ENCODE results near the gene NOP14. TPM values are rescaled to one million over a fixed set of nuclear protein-coding genes. Genes with fewer than 3 reads are reported as not detected.

Gene NOP14
- total RNA-seq, 2 experiments from 2014 or later, result 21.8 TPM

DNA sequence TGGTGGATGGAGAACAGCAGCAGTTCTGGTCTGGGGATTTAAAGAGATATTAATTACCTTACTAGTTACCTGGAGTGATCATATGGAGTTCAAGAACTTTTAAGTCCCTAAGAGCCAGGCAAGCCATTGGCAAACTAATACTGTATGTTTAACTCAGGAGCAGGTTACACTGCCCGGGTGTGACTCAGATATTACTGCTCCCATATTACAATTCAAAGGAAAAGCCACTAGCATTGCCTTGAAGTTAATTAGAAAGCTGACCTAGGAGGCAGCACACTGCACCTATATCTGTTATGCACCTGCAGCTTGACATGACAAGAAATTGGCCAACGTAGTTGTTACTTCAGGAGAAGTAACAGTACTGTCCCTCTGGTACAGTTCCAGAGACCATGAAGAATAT lies 47.4 kb upstream of the NOP14 start:
- intact Hi-C loops (cut with DNase I, micrococcal nuclease), result no loop called here
- H3K9me3 Mint-ChIP-seq, result no peaks in the 10 kb centered on the region
- Histone ChIP-seq H3K4me1 (ENCODE audit: insufficient read depth, low read length) (no peaks in the 10 kb centered on the region), H3K27me3 (ENCODE audit: control insufficient read depth in 1 of 2, insufficient read depth in 2 of 2, low read length in 2 of 2) (no peaks in the 10 kb centered on the region), H3K9me3 (ENCODE audit: control insufficient read depth in 1 of 2, insufficient read depth in 1 of 2, low read length in 2 of 2) (no peaks in the 10 kb centered on the region), H3K36me3 (ENCODE audit: insufficient read depth, low read length) (no peaks in the 10 kb centered on the region), H3K27ac (ENCODE audit: low read depth in 1 of 2, low read length in 2 of 2) (no peak overlapping the region), H3K4me3 (ENCODE audit: low read length) (no peak overlapping the region)
- H3K36me3 Mint-ChIP-seq (ENCODE audit: low read depth), result no peaks in the 10 kb centered on the region
- no peak for ATAC-seq (ENCODE audit: poor library complexity)
- H3K4me3 Mint-ChIP-seq, result no peak overlapping the region
- H3K4me1 Mint-ChIP-seq (ENCODE audit: low read depth), result no peaks in the 10 kb centered on the region
- H3K27ac Mint-ChIP-seq, result no peak overlapping the region
- peaks cover 4% of the 10 kb centered on the region for H3K27me3 Mint-ChIP-seq
- no peak for DNase-seq
- ChIA-PET POLR2A (no interaction called here), CTCF (no interaction called here)
- TF ChIP-seq, protein P1, sequence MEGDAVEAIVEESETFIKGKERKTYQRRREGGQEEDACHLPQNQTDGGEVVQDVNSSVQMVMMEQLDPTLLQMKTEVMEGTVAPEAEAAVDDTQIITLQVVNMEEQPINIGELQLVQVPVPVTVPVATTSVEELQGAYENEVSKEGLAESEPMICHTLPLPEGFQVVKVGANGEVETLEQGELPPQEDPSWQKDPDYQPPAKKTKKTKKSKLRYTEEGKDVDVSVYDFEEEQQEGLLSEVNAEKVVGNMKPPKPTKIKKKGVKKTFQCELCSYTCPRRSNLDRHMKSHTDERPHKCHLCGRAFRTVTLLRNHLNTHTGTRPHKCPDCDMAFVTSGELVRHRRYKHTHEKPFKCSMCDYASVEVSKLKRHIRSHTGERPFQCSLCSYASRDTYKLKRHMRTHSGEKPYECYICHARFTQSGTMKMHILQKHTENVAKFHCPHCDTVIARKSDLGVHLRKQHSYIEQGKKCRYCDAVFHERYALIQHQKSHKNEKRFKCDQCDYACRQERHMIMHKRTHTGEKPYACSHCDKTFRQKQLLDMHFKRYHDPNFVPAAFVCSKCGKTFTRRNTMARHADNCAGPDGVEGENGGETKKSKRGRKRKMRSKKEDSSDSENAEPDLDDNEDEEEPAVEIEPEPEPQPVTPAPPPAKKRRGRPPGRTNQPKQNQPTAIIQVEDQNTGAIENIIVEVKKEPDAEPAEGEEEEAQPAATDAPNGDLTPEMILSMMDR (IDR thresholded peaks at IDR 0.05), result no peak

DNA sequence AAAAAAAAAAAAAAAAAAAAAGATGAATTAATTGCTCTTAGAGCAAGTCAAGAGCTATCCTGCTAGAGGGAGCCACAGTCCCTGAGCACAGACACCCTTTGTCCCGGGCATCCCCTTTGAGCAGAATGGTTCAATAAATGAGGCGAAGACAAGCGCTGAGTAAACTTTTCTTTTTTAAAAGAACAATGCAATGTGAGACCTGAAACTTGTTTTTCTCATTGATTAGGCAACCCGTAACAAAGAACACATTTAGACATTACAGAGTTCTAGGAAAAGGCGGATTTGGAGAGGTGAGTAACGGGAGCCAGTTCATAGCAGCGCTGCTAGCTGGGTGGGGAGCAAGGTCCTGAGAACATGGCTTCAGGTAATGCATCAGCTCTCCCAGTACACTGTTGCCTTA lies 46.2 kb upstream of the NOP14 start:
- Histone ChIP-seq H3K4me3 (ENCODE audit: low read length) (no peak overlapping the region), H3K4me1 (ENCODE audit: insufficient read depth, low read length) (no peaks in the 10 kb centered on the region), H3K27me3 (ENCODE audit: control insufficient read depth in 1 of 2, insufficient read depth in 2 of 2, low read length in 2 of 2) (no peaks in the 10 kb centered on the region), H3K27ac (ENCODE audit: low read depth in 1 of 2, low read length in 2 of 2) (no peak overlapping the region), H3K9me3 (ENCODE audit: control insufficient read depth in 1 of 2, insufficient read depth in 1 of 2, low read length in 2 of 2) (no peaks in the 10 kb centered on the region), H3K36me3 (ENCODE audit: insufficient read depth, low read length) (no peaks in the 10 kb centered on the region)
- Mint-ChIP-seq H3K27me3 (peaks cover 4% of the 10 kb centered on the region), H3K4me1 (ENCODE audit: low read depth) (no peaks in the 10 kb centered on the region), H3K9me3 (no peaks in the 10 kb centered on the region), H3K36me3 (ENCODE audit: low read depth) (no peaks in the 10 kb centered on the region), H3K27ac (no peak overlapping the region), H3K4me3 (no peak overlapping the region)
- TF ChIP-seq, protein P1 (IDR thresholded peaks at IDR 0.05), result no peak
- intact Hi-C loops (cut with DNase I, micrococcal nuclease), result no loop called here
- DNase-seq (peak in 3 of 14 experiments; percentile 16 to 57 (median 42)), ATAC-seq (ENCODE audit: poor library complexity) (peak; percentile 44)
- POLR2A ChIA-PET, result no interaction called here
- CTCF ChIA-PET, result interaction anchor here (0.6 to 0.8 kb wide), 2 partner anchors 46 to 286 kb away, joined by 3 read pairs; partner anchors contain the start of gene GRK4

DNA sequence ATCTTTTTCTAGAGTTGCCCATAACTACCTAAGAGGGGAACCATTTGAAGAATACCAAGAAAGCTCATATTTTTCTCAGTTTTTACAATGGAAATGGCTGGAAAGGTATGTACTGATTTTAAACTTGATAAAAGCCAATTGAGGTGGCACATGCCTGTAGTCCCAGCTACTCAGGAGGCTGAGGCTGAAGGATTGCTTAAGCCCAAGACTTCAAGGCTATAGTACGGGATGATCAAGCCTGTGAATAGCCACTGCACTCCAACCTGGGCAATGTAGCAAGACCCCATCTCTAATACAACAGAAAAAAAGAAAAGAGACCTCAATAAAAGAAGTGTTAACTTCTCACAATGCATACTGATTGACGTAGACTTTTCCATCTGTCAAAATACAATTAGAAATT lies 44.5 kb upstream of the NOP14 start:
- H3K27ac Mint-ChIP-seq, result no peak overlapping the region
- H3K4me1 Mint-ChIP-seq (ENCODE audit: low read depth), result no peaks in the 10 kb centered on the region
- Histone ChIP-seq H3K36me3 (ENCODE audit: insufficient read depth, low read length) (no peaks in the 10 kb centered on the region), H3K9me3 (ENCODE audit: control insufficient read depth in 1 of 2, insufficient read depth in 1 of 2, low read length in 2 of 2) (no peaks in the 10 kb centered on the region), H3K27me3 (ENCODE audit: control insufficient read depth in 1 of 2, insufficient read depth in 2 of 2, low read length in 2 of 2) (peaks cover 0 to 2% of the 10 kb centered on the region in 2 experiments), H3K4me3 (ENCODE audit: low read length) (no peak overlapping the region), H3K4me1 (ENCODE audit: insufficient read depth, low read length) (no peaks in the 10 kb centered on the region), H3K27ac (ENCODE audit: low read depth in 1 of 2, low read length in 2 of 2) (no peak overlapping the region)
- ChIA-PET POLR2A (interaction anchor here (0.6 kb wide), 1 partner anchor 153 kb away, joined by 3 read pairs; no protein-coding TSS in a partner anchor), CTCF (no interaction called here)
- H3K9me3 Mint-ChIP-seq, result no peaks in the 10 kb centered on the region
- H3K27me3 Mint-ChIP-seq, result peaks cover 4% of the 10 kb centered on the region
- H3K36me3 Mint-ChIP-seq (ENCODE audit: low read depth), result no peaks in the 10 kb centered on the region
- TF ChIP-seq, protein P1 (IDR thresholded peaks at IDR 0.05), result no peak
- H3K4me3 Mint-ChIP-seq, result no peak overlapping the region
- DNase-seq (no peak), ATAC-seq (ENCODE audit: poor library complexity) (no peak)
- intact Hi-C loops (cut with DNase I, micrococcal nuclease), result no loop called here

Measured in CD4-positive, alpha-beta T cell (primary cell).